NCI-H128 (cell line): ENCODE measurements around the gene S1PR4.
"Not testable (repeated sequence)": the region's sequence is repeated elsewhere in the genome, so short reads cannot be mapped to it uniquely, and the experiment has no call there.

ENCODE experiments used
- DNase-seq: peaks from one replicate; lab custom pipeline; 2025; ENCODE audit not compliant: unreplicated experiment; lab: John Stamatoyannopoulos, UW

Gene S1PR4

DNA sequence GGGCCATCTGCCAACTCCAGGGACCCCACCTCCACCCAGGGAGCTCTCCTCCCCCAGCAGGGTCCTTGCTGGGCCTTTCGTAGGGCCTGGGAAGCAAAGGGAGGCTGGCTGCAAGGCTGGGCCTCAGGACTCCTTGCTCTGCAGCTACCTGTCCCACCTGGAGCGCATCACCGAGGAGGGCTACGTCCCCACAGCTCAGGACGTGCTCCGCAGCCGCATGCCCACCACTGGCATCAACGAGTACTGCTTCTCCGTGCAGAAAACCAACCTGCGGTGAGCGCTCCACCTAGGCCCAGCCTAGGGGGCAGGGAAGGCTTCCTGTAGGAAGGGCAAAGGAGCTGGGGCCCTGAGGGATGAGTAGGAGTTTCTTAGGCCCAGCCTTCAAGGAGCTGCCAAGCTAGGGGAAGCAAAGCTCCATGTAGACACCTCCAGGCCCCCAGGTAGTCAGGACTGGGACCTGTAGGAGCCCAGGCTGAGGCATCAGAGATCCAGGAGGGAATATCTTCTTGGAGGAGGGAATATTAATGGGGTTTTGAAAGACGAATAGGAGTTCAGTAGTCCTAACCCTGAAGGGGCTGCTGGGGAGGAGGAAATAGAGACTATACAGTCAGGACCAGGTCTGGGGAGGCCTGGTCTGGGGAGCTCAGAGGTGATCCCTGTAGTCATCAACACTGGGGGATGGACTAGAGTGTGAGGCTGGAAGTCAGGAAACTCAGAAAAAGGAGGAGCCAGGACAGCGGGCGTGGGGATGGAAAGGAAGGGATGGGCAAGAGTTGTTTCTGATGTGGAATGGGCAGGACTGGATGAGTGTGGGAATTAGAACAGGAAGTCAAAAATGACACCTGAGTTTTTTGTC is 26.8 kb upstream of the S1PR4 start:
- DNase-seq = no peak

DNA sequence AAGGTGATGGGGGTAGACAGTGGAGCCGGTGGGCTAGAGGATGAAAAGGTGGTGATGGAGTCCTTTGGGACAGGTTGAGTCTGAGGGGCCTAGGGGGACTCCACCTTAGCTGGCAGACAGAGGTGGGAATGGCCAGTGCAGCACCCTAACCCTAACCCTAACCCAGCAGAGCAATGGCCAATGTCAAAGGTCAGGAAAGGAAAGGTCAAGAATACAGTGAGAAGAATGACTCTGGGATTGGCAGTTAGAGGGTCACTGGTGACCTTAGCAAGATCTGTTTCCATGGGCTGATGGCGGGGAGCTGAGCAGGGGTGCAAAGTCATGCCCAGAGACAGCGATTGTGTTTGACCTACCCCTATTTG is 26.2 kb upstream of the S1PR4 start:
- DNase-seq = no peak

DNA sequence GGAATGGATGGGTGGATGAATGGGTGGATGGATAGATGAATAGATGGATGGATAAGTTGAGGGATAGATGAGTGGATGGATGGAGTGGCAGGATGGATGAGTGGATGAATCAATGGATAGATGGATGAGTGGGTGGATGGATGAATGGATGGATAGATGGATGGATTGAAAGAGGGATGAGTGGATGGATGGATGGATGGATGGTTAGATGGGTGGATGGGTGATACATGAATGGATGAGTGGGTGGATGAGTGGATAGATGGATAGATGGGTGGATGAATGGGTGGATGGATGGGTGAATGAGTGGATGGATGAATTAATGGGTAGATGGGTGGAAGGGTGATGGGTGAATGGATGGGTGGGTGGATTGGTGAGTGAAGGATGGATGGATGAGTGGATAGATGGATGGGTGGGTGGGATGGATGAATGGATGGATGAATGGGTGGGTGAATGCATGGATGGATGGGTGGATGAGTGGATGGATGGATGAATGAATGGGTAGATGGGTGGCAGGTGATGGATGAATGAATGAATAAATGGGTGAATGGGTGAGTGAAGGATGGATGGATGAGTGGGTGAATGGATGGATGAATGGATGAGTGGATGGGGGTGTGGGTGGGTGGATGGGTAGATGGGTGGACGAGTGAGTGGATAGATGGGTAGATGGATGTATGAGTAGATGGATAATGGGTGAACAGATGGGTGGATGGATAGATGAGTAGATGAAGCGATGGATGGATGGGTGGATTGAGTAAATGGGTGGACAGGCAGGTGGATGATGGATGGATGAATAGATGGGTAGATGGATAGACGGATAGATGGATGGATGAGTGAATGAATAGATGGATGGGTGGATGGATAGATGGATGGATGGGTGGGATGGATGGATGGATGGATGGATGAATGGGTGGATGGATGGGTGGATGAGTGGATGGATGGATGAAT is 25.0 kb upstream of the S1PR4 start:
- DNase-seq = no peak

DNA sequence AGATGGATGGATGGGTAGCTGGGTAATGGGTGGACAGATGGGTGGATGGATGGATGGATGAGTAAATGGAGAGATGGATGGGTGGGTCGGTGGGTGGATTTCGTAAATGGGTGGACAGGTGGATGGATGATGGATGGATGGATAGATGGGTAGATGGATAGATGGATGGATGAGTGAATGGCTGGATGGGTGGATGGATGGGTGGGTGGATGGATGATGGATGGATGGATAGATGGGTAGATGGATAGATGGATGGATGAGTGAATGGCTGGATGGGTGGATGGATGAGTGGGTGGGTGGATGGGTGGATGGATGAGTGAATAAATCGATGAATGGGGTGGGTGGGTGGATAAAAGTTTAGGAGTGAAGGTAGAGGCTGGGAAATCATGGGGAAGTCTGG is 24.1 kb upstream of the S1PR4 start:
- not testable (repeated sequence) for DNase-seq

DNA sequence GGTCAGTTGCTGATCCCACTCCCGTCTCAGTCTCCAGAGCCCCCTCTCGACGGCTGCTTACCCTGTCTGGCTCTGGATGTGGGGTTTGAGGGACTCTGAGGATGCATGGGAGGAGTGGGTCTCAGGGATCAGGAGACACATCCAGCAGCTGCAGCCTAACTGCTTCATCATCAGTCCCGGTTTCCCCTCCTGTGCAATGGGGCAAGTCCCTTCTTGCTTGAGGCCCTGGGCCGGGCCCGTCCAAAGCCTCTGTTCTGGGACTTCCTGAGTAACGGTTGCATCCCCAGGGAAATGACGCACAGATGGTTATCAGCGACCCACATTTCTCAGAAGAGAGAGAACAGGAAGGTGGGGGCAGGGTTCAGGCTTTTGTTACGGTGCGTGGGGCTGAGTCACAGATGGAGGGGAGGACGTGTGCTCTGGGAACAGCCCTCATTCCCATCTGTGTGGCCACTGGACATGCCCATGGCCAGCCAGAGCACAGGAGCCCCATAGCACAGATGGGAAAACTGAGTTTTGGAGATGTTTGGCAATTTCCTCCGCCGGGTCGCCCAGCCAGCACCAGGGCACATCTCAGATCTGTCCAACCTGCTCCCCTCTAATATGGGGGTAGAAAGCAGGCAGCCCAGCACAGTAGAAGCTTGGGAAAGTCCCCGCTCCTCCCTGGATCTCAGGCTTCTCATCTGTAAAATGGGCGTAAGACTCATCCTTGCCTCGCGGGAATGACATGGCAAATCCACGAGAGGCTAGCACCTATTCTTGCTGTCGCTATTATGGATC is 23.4 kb upstream of the S1PR4 start:
- no peak for DNase-seq

DNA sequence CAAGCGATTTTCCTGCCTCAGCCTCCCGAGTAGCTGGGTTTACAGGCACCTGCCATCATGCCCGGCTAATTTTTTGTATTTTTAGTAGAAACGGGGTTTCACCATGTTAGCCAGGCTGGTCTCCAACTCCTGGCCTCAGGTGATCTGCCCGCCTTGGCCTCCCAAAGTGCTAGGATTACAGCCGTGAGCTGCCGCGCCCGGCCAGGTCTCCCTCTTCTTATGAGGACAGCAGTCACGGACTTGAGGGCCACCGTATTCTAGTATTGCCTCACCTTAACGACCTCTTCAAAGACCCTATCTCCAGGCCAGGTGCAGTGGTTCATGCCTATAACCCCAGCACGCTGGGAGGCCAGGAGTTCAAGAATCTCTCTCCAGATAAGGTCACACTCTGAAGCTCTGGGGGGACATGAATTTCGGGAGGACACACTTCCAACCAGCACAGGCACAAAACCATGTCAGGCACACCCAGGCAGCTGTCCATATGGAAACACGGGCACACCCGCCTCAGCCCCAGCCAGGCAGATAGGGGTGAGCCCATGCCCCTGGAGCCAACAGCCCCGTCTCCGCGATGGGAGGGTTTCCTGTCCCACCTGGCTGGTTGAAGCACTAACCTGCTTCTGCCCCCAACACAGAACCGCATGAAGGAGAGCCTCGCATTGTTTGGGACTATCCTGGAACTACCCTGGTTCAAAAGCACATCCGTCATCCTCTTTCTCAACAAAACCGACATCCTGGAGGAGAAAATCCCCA is 21.3 kb upstream of the S1PR4 start:
- DNase-seq = no peak

DNA sequence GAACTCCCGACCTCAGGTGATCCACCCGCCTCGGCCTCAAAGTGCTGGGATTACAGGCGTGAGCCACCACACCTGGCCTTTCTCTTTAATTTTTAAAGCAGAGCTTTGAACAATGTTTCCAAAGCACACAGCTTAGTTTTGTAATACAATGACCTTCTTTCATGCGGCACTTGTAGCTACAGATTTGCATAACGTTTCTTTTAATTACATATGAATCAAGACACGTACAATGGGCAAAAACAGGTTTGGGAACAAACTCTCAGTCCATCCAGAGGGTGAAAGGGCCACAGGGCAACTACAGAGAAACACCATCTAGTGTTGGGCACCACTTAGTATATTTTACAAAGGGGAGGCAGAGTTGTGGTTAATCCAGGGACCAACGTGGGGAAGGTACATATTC is 19.0 kb upstream of the S1PR4 start:
- DNase-seq = no peak

DNA sequence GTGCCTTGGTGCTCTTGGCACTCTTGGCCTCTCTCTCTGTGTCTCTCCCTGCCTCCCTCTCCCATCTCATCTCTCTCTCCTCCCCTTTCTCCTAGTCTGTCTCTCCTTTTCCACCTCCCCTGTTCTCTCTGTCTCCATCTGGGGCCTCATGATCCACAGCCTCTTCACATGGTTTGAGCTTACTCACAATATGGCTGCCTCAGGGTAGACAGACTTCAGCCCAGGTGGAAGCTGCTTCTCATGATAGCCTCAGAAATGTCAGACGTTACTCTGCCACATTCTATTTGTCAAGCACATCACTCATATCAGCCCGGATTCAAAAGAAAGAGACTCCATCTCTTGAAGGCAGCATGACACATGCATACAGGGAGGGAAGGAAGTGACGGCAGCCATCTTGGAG is 18.4 kb upstream of the S1PR4 start:
- DNase-seq = no peak

DNA sequence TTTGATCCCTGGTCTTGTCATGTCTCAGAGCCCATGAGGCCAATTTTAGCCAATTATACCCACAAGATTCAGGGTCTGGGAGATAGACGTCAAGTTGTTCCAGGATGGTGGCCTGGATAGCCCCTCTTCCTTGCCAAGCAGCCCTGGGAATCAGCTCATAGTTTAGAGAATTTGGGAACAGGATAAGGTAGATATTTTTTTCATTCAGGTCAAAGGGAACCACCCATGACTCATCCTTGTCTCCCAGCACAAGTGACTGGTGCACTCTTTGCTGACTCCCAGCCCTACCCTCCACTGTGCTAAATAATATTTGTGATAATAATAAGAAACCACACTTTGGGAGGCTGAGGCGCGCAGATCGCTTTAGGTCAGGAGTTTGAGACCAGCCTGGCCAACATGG is 17.1 kb upstream of the S1PR4 start:
- no peak for DNase-seq

DNA sequence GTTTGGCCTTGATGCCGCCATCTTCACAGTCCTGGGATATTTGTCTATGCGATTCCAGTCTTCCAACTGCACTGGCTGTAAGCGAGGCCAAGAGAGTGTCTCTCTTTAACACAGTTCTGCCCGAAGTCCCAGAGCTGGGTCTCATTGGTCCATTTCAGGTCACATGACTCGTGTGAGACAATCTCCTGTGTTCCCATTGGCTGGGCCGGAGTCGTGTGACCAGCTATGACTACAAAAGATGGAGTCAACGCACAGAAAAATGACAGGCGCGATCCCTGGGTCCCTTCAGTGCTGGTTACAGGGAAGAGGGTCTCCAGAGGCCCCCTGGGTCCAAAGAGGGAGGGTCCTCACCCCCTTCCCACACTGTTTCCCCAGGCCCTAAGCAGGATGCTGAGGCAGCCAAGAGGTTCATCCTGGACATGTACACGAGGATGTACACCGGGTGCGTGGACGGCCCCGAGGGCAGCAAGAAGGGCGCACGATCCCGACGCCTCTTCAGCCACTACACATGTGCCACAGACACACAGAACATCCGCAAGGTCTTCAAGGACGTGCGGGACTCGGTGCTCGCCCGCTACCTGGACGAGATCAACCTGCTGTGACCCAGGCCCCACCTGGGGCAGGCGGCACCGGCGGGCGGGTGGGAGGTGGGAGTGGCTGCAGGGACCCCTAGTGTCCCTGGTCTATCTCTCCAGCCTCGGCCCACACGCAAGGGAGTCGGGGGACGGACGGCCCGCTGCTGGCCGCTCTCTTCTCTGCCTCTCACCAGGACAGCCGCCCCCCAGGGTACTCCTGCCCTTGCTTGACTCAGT is 15.9 kb upstream of the S1PR4 start:
- no peak for DNase-seq

DNA sequence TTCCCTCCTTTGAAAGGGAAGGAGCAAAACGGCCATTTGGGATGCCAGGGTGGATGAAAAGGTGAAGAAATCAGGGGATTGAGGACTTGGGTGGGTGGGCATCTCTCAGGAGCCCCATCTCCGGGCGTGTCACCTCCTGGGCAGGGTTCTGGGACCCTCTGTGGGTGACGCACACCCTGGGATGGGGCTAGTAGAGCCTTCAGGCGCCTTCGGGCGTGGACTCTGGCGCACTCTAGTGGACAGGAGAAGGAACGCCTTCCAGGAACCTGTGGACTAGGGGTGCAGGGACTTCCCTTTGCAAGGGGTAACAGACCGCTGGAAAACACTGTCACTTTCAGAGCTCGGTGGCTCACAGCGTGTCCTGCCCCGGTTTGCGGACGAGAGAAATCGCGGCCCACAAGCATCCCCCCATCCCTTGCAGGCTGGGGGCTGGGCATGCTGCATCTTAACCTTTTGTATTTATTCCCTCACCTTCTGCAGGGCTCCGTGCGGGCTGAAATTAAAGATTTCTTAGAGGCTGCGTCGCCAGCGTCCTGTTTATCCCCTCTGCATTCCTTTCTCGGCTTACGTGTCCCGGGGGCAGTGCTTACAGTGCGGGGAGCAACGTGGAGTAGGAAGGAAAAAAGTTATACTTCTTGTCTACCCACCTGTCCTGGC is 15.2 kb upstream of the S1PR4 start:
- DNase-seq = peak; percentile 65

DNA sequence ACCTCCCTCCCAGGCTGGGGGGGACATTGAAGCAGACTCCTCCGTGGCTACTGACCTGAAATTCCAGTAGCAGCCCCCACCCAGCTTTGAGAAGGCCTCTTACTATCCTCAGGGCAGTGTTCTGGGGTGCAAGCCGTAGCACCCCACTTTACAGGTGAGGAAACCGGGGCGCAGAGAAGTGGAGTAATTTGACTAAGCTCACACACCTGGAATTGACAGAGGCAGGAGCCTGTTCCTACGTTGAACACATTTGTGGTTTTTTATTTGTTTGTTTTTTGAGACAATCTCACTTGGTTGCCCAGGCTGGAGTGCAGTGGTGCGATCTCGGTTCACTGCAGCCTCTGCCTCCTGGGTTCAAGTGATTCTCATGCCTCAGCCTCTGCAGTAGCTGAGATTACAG is 14.6 kb upstream of the S1PR4 start:
- no peak for DNase-seq

DNA sequence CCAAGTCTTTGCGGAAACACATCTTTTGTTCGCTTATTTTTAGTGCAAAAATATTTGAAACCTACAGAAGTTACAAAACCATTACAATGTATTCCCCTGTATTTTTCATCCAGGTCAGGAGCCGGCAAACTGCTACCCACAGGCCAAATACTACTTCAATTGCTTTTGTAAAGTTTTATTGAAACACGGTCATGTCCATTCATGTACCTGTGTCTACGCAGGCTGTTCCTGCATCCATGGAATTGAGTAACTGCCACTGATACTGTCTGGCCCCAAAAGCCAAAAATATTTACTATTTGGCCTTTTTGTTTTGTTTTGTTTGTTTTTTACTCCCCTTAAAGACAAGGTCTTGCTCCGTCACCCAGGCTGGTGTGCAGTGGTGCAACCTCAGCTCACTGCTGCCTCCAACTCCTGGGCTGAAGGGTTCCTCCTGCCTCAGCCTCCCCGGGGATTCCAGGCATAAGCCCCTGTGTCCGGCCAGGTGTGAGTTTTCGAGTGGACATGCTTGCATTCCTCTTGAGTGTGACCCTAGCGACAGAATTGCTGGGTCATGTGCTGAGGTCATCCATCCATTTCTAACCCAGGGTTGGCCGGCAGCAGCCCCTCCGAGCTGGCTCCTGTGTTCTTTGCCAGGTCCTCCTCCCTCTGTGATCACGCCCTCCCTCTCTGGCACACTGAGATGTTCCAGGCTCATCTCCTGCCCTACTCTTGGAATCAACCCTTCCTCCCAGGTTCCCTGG is 10.9 kb upstream of the S1PR4 start:
- no peak for DNase-seq

DNA sequence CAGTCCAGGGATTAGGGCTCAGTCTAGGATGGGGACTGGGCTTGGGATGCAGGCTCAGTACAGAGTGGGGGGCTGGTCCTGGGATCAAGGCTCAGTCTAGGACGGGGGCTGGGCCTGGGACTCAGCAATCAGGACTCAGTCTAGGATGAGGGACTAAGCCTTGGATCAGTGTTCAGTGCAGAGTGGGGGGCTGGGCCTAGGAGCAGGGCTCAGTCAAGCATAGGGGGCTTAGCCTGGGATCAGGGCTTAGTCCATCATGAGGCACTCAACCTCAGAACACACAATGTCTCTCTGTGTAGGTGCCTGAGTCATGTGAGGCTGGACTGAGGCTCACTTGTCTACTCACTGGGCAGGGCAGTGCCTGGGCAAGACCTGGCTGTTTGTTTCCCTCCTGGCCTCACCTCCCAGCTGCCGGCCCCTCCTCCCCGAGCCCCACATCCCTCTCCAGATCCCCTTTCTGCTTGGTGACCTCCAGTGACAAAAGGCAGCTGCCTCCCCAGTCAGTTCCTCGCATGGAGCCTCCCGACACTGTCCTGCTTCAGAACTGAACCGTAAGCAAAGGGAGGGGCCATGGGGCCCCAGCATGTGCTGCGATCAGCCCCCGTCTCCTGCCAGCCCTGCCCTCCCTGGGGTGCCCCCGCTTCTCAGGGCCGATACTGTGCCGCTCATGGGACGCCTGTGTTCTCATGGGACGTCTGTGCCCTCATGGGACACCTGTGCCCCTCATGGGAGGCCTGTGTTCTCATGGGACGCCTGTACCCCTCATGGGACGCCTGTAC is 6.5 kb upstream of the S1PR4 start:
- no peak for DNase-seq

DNA sequence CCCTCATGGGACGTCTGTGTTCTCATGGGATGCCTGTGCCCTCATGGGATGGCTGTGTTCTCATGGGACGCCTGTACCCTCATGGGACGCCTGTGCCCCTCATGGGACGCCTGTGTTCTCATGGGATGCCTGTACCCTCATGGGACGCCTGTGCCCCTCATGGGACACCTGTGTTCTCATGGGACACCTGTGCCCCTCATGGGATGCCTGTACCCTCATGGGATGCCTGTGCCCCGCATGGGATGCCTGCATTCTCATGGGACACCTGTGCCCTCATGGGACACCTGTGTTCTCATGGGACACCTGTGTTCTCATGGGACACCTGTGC is 5.9 kb upstream of the S1PR4 start:
- DNase-seq = not testable (repeated sequence)

DNA sequence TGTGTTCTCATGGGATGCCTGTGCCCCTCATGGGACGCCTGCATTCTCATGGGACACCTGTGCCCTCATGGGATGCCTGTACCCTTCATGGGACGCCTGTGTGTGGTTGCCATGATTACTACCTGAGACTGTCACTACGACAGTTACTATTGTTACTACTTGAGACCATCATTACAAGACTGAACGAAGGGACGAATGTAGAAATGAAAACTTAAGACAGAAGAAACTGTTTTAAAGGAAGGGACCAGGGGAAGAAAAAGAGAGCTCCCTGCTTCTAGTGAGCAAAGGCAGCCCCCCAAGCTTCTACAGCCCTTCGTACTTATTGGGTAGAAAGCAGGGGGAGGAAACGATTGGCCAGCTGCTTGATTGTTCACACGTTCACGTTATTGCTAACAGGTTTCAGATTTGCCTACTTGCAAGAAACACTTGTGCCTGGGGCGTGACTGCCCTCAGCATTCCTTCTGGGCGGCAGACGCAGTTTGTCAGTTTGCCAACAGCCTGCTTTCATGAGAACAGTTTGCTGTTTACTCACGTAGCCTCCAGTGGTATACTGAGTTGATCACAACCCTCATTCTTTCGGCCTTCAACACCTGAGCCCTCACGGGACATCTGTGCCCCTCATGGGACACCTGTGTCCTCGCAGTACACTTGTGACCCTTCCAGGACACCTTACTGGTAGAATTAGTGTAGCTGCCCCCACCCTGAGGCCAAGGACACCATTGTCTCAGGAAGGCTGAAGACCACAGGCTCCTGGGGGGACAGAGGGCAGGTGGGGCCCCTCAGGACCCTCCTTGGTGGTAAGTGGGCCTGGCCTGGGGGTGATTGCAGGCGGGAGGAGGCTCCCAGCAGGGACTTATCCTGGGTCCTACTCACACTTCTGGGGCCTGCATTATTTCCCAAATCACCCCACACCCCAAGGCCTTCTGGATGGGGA is 2.5 kb upstream of the S1PR4 start:
- peak; percentile 5 for DNase-seq
